HepG2 (cell line): ENCODE data around the gene GDI1. TPM values are rescaled to one million over a fixed set of nuclear protein-coding genes. Genes with fewer than 3 reads are reported as not detected.

Experiments
- ARID5B ChIP-seq: IDR thresholded peaks from 2 replicates; pipeline ENCODE4 v1.4.0; 2020; ENCODE audit warnings: mild to moderate bottlenecking, missing genetic modification reagents
- CCDC6 ChIP-seq: sonication (generic); formaldehyde crosslinking; IDR thresholded peaks from 2 replicates; pipeline ENCODE4 v1.8.1; 2022; ENCODE audit warnings: mild to moderate bottlenecking, missing genetic modification reagents, moderate library complexity
- LCORL ChIP-seq, 2 experiments: fragments of 450-650 bp in 1 of 2; sonication (generic) in 1 of 2; formaldehyde crosslinking in 1 of 2; IDR thresholded peaks; 2 replicates each; pipeline versions ENCODE4 v1.5.0 to v1.6.1; 2017 to 2020; ENCODE audit warnings: antibody characterized with exemption in 1 of 2, missing genetic modification reagents in 1 of 2
- SOX13 ChIP-seq, 3 experiments: fragments of 450-650 bp in 1 of 3; sonication (generic) in 1 of 3; formaldehyde crosslinking in 1 of 3; IDR thresholded peaks in 2 of 3; conservative IDR thresholded peaks in 1 of 3; 2 replicates each; pipeline versions ENCODE4 v1.5.0 to v1.6.1; 2016 to 2020; ENCODE audit warnings: antibody characterized with exemption in 1 of 3, mild to moderate bottlenecking in 1 of 3, missing compliant biosample characterization in 1 of 3, missing genetic modification reagents in 1 of 3, moderate library complexity in 1 of 3
- STAT6 ChIP-seq: sonication (generic); formaldehyde crosslinking; IDR thresholded peaks from 2 replicates; pipeline ENCODE4 v1.4.0; 2020; ENCODE audit warnings: missing genetic modification reagents, mild to moderate bottlenecking, borderline replicate concordance
- ZBTB1 ChIP-seq: sonication (generic); formaldehyde crosslinking; IDR thresholded peaks from 2 replicates; pipeline ENCODE4 v1.4.0; 2020; ENCODE audit warnings: missing genetic modification reagents, borderline replicate concordance
- ZBTB7A ChIP-seq: sonication (generic); formaldehyde crosslinking; IDR thresholded peaks from 2 replicates; pipeline ENCODE4 v1.8.0; 2022; ENCODE audit warnings: mild to moderate bottlenecking, missing genetic modification reagents
- ZNF550 ChIP-seq: sonication (generic); formaldehyde crosslinking; IDR thresholded peaks from 2 replicates; pipeline ENCODE4 v1.4.0; 2020; ENCODE audit warnings: mild to moderate bottlenecking, missing genetic modification reagents, borderline replicate concordance
- ZNF558 ChIP-seq: sonication (generic); formaldehyde crosslinking; IDR thresholded peaks from 2 replicates; pipeline ENCODE4 v1.9.0; 2022; ENCODE audit warnings: mild to moderate bottlenecking, missing genetic modification reagents, borderline replicate concordance
- ZNF687 ChIP-seq: sonication (generic); formaldehyde crosslinking; IDR thresholded peaks from 2 replicates; pipeline ENCODE4 v1.5.1; 2020; ENCODE audit warnings: mild to moderate bottlenecking, missing genetic modification reagents, moderate library complexity
- polyA plus RNA-seq, 8 experiments: library from polyadenylated mRNA; depleted of rRNA in 3 of 8; stranded (reverse) in 7 of 8; unstranded in 1 of 8; fragments of >200 nt; fragmentation: Illumina TruSeq in 4 of 8; extraction: Trizol in 4 of 8; gene quantifications; 2 replicates each; pipeline versions ENCODE4 v1.2.1 to v1.2.3, GENCODE V29; 2011 to 2016; ENCODE audit warnings: low read depth in 4 of 8, missing spikeins in 1 of 8, mixed read lengths in 1 of 8; ENCODE audit not compliant: insufficient read depth in 1 of 8
- total RNA-seq, 5 experiments: library from RNA; depleted of rRNA; stranded (reverse); fragments of >200 nt; fragmentation: Illumina TruSeq; extraction: Trizol; gene quantifications; 2 replicates each; pipeline ENCODE4 v1.2.3, GENCODE V29; 2016; ENCODE audit warnings: low read depth in 1 of 5

GDI1 gene
- total and polyA plus RNA-seq, 2 of the 13 experiments (the other 11 are each of a cell fraction or from before 2014, with no cell fraction given), result 17.4 to 105 TPM

- TF ChIP-seq ZNF687 (CRISPR knock-in tag), result no peak
- no peak for TF ChIP-seq SOX13 (IDR thresholded peaks at IDR 0.05)
- TF ChIP-seq SOX13 (CRISPR knock-in tag; conservative IDR thresholded peaks at IDR 0.05 in 1 of 2, IDR thresholded peaks at IDR 0.05 in 1 of 2), result no peak
- no peak for TF ChIP-seq ARID5B (CRISPR knock-in tag)
- TF ChIP-seq ZNF558 (CRISPR knock-in tag), result no peak
- no peak for TF ChIP-seq LCORL (IDR thresholded peaks at IDR 0.05)
- no peak for TF ChIP-seq LCORL (CRISPR knock-in tag; IDR thresholded peaks at IDR 0.05)
- no peak for TF ChIP-seq ZBTB7A (CRISPR knock-in tag)
- TF ChIP-seq ZNF550, result no peak
- no peak for TF ChIP-seq CCDC6 (CRISPR knock-in tag)
- TF ChIP-seq STAT6, result no peak
- no peak for TF ChIP-seq ZBTB1 (CRISPR knock-in tag)
These were observed 6.5 kb upstream of the GDI1 start (continued) for GRCh38 chrX:154430479-154430878.
